ENCODE measurements around the gene PLPP3.
A peak's percentile ranks its signal among the peaks of the same experiment; 100 is the strongest.

PLPP3 gene

GRCh38 chr1:56456435-56457101, 122.8 kb downstream of the PLPP3 start:
- DNase-seq = peak in 1 of 2 experiments; percentile 17

- no peak for DNase-seq
Measured at GRCh38 chr1:56453417-56454078, 125.8 kb downstream of the PLPP3 start.

- DNase-seq = no peak
Measured at GRCh38 chr1:56453016-56453415, 126.3 kb downstream of the PLPP3 start.

- no peak for DNase-seq
Measured at GRCh38 chr1:56452027-56453011, 127.0 kb downstream of the PLPP3 start.

GRCh38 chr1:56451491-56451890, 127.9 kb downstream of the PLPP3 start:
- DNase-seq = no peak

GRCh38 chr1:56450004-56450666, 129.2 kb downstream of the PLPP3 start:
- DNase-seq = no peak

- no peak for DNase-seq
Measured at GRCh38 chr1:56448529-56449300, 130.6 kb downstream of the PLPP3 start.

- DNase-seq = no peak
Measured at GRCh38 chr1:56447823-56448222, 131.5 kb downstream of the PLPP3 start.

GRCh38 chr1:56446531-56447098, 132.7 kb downstream of the PLPP3 start:
- no peak for DNase-seq

GRCh38 chr1:56444960-56445646, 134.3 kb downstream of the PLPP3 start:
- no peak for DNase-seq

Data from SHP77 (cell line).